Medulla oblongata (tissue), 1 donor: Measurements from ENCODE around the gene COPS4.
A peak's percentile ranks its signal among the peaks of the same experiment; 100 is the strongest.
"Not testable (repeated sequence)": the region's sequence is repeated elsewhere in the genome, so short reads cannot be mapped to it uniquely, and the experiment has no call there.

Experiments used
- DNase-seq: peaks from one replicate; pipeline ENCODE4 v3.0.0-alpha.2; 2015; ENCODE audit errors: extremely low spot score

Gene COPS4

GRCh38 chr4:83034630-83035494, at the start of gene COPS4:
Gene COPS4, plus strand, starts transcription at chr4:83035183. Its CDS starts 42 bp downstream, at chr4:83035225.
- peak; percentile 100 for DNase-seq

- DNase-seq, result not testable (repeated sequence)
Measured at GRCh38 chr4:82987519-82987918, 47.5 kb upstream of the COPS4 start.

GRCh38 chr4:82988323-82988832, 46.6 kb upstream of the COPS4 start:
- DNase-seq, result no peak

GRCh38 chr4:82989575-82990429, 45.2 kb upstream of the COPS4 start:
- no peak for DNase-seq

GRCh38 chr4:82994834-82995233, 40.1 kb upstream of the COPS4 start:
- DNase-seq, result no peak

GRCh38 chr4:82998898-82999297, 36.1 kb upstream of the COPS4 start:
- no peak for DNase-seq

GRCh38 chr4:83002329-83002728, 32.7 kb upstream of the COPS4 start:
- DNase-seq, result no peak

- DNase-seq, result not testable (repeated sequence)
Measured at GRCh38 chr4:83003044-83003791, 31.8 kb upstream of the COPS4 start.

GRCh38 chr4:83009529-83009928, 25.5 kb upstream of the COPS4 start:
- peak; percentile 9 for DNase-seq

- peak; percentile 25 for DNase-seq
Measured at GRCh38 chr4:83010111-83010521, 24.9 kb upstream of the COPS4 start.

- DNase-seq, result peak; percentile 61
Measured at GRCh38 chr4:83010522-83011318, 24.3 kb upstream of the COPS4 start, which contains the start of gene LIN54. Gene LIN54, minus strand, starts transcription at chr4:83010823. Its CDS starts 25,979 bp downstream, at chr4:82984844.

GRCh38 chr4:83011689-83012199, 23.2 kb upstream of the COPS4 start:
- DNase-seq, result no peak

- peak; percentile 54 for DNase-seq
Measured at GRCh38 chr4:83012200-83012686, 22.7 kb upstream of the COPS4 start.

- DNase-seq, result peak; percentile 99
Measured at GRCh38 chr4:83012687-83013419, 22.1 kb upstream of the COPS4 start.

- peak; percentile 51 for DNase-seq
Measured at GRCh38 chr4:83013420-83013867, 21.5 kb upstream of the COPS4 start.

GRCh38 chr4:83013902-83014301, 21.1 kb upstream of the COPS4 start:
- no peak for DNase-seq

- no peak for DNase-seq
Measured at GRCh38 chr4:83019794-83020494, 15.0 kb upstream of the COPS4 start.

- DNase-seq, result no peak
Measured at GRCh38 chr4:83022724-83023450, 12.1 kb upstream of the COPS4 start.
